K562 (cell line): Measurements from ENCODE around the gene AK4. TPM values are rescaled to one million over a fixed set of nuclear protein-coding genes. Genes with fewer than 3 reads are reported as not detected.

ENCODE experiments used
- ATAC-seq: fragments of 200-7000 bp; cut with Tn5 transposase; 3 replicates; pipeline ENCODE4 v1.9.1; 2020; ENCODE audit warnings: moderate library complexity
- BruUV-seq: library from RNA; stranded (reverse); fragments of 400-500 nt; replicated peaks from 2 replicates; lab custom pipeline; 2021; lab: Mats Ljungman, UMichigan
- CTCF ChIA-PET: fragments of 300-600 bp; formaldehyde crosslinking; extraction: SDS; loops from one replicate; lab custom pipeline; 2021; ENCODE audit warnings: low intra/inter-chr PET ratio; lab: Yijun Ruan, JAX
- POLR2A ChIA-PET: fragments of 300-600, 350-650 bp; sonication (Branson Sonifier 250); formaldehyde crosslinking; extraction: SDS; loops from one replicate; lab custom pipeline; 2021; ENCODE audit warnings: antibody characterized with exemption, inconsistent platforms; lab: Yijun Ruan, JAX
- DNase-seq, 4 experiments: peaks; one replicate each; pipeline versions ENCODE4 v3.0.0 to v3.0.0-alpha.2; 2011 to 2018; ENCODE audit warnings: low spot score in 3 of 4, mixed read lengths in 3 of 4; ENCODE audit errors: extremely low read depth in 1 of 4
- FAIRE-seq: peaks from 2 replicates; lab custom pipeline; 2011; peaks lifted over from hg19 to GRCh38; lab: Jason Lieb, UNC
- H2AFZ ChIP-seq: 2 replicates; pipeline ENCODE4 v1.6.0; 2011; ENCODE audit warnings: low read depth, low read length, control low read depth, inconsistent platforms
- H3K27ac ChIP-seq: fragments of 200-600 bp; 3 replicates; pipeline ENCODE4 v1.8.0; 2011; ENCODE audit warnings: low read depth, mild to moderate bottlenecking, control low read depth, inconsistent platforms, low read length, moderate library complexity, mixed read lengths; ENCODE audit errors: extremely low read depth
- H3K27me3 ChIP-seq, 2 experiments: fragments of 300-600 bp in 1 of 2; 2 replicates in 1 of 2; 3 replicates in 1 of 2; pipeline versions ENCODE4 v1.6.0 to v1.8.0; 2011; ENCODE audit warnings: inconsistent platforms in 2 of 2, low read length in 2 of 2, mild to moderate bottlenecking in 1 of 2, mixed read lengths in 1 of 2, moderate library complexity in 1 of 2; ENCODE audit not compliant: control insufficient read depth in 2 of 2, insufficient read depth in 2 of 2
- H3K36me3 ChIP-seq: fragments of 300-600 bp; 3 replicates; pipeline ENCODE4 v1.8.0; 2011; ENCODE audit warnings: mild to moderate bottlenecking, low read length, inconsistent platforms; ENCODE audit not compliant: control insufficient read depth, insufficient read depth
- H3K4me1 ChIP-seq, 2 experiments: fragments of 200-600 bp in 1 of 2; replicated peaks in 1 of 2; 2 replicates in 1 of 2; 3 replicates in 1 of 2; pipeline versions ENCODE4 v1.5.1 to v1.8.0; 2011; ENCODE audit warnings: inconsistent platforms in 2 of 2, low read length in 2 of 2, mild to moderate bottlenecking in 1 of 2, mixed read lengths in 1 of 2, moderate library complexity in 1 of 2; ENCODE audit not compliant: control insufficient read depth in 2 of 2, insufficient read depth in 2 of 2
- H3K4me2 ChIP-seq: 2 replicates; pipeline ENCODE4 v1.6.1; 2011; ENCODE audit warnings: low read length, control low read depth, inconsistent platforms, mixed read lengths; ENCODE audit not compliant: insufficient read depth
- H3K4me3 ChIP-seq: fragments of 200-600 bp; sonication (generic), shearing (Covaris generic); 2 replicates; pipeline ENCODE4 v1.5.1; 2016; ENCODE audit warnings: control low read depth, inconsistent platforms
- H3K79me2 ChIP-seq: fragments of 200-600 bp; 3 replicates; pipeline ENCODE4 v1.8.0; 2011; ENCODE audit warnings: low read length, inconsistent platforms; ENCODE audit not compliant: control insufficient read depth, insufficient read depth
- H3K9ac ChIP-seq, 2 experiments: 2 replicates each; pipeline versions ENCODE4 v1.6.0 to v1.6.1; 2011; ENCODE audit warnings: low read depth in 2 of 2, low read length in 2 of 2, control low read depth in 1 of 2, inconsistent platforms in 1 of 2, mild to moderate bottlenecking in 1 of 2, mixed read lengths in 1 of 2; ENCODE audit not compliant: insufficient read depth in 1 of 2
- H3K9me1 ChIP-seq: one replicate; pipeline ENCODE4 v1.6.0; 2011; ENCODE audit warnings: inconsistent platforms, mild to moderate bottlenecking, low read length, moderate library complexity; ENCODE audit not compliant: control insufficient read depth, insufficient read depth
- H3K9me3 ChIP-seq: replicated peaks from 2 replicates; pipeline ENCODE4 v1.5.1; 2011; ENCODE audit warnings: low read depth, low read length, inconsistent platforms; ENCODE audit not compliant: control insufficient read depth, insufficient read depth
- H4K20me1 ChIP-seq: replicated peaks from 2 replicates; pipeline ENCODE4 v1.6.1; 2011; ENCODE audit warnings: low read length, inconsistent platforms, mixed read lengths; ENCODE audit not compliant: control insufficient read depth, insufficient read depth
- ATF7 ChIP-seq: fragments of 450-650 bp; IDR thresholded peaks from 2 replicates; pipeline ENCODE4 v1.7.1; 2014; ENCODE audit warnings: mild to moderate bottlenecking, moderate library complexity
- FIP1L1 ChIP-seq: fragments of 200-400 bp; formaldehyde crosslinking; IDR thresholded peaks from 2 replicates; pipeline ENCODE4 v1.6.1; 2018; ENCODE audit warnings: mild to moderate bottlenecking, low read depth, low read length; ENCODE audit not compliant: poor library complexity, severe bottlenecking
- HNRNPLL ChIP-seq: fragments of 200-400 bp; formaldehyde crosslinking; IDR thresholded peaks from 2 replicates; pipeline ENCODE4 v1.6.1; 2017; ENCODE audit warnings: low read length, low read depth, mild to moderate bottlenecking; ENCODE audit not compliant: poor library complexity, severe bottlenecking
- JUNB ChIP-seq: fragments of 450-650 bp; formaldehyde crosslinking; conservative IDR thresholded peaks from 2 replicates; pipeline ENCODE4 v1.4.0; 2020; ENCODE audit warnings: mild to moderate bottlenecking
- JUND ChIP-seq, 2 experiments: IDR thresholded peaks; 2 replicates in 1 of 2; 3 replicates in 1 of 2; pipeline ENCODE4 v1.6.1; 2011; ENCODE audit warnings: borderline replicate concordance in 2 of 2, low read depth in 2 of 2, low read length in 2 of 2, improper control_type of control experiment in 1 of 2, missing biosample characterization in 1 of 2, missing genetic modification characterization in 1 of 2, missing genetic modification reagents in 1 of 2
- KHSRP ChIP-seq: fragments of 450-650 bp; IDR thresholded peaks from 2 replicates; pipeline ENCODE4 v1.6.1; 2017
- MTA2 ChIP-seq: fragments of 450-650 bp; IDR thresholded peaks from 2 replicates; pipeline ENCODE4 v1.6.1; 2016; ENCODE audit warnings: low read depth
- MYBL2 ChIP-seq, 2 experiments: fragments of 450-650 bp in 1 of 2; sonication (generic) in 1 of 2; formaldehyde crosslinking in 1 of 2; IDR thresholded peaks; 2 replicates each; pipeline versions ENCODE4 v1.6.1 to v1.8.1; 2017 to 2022; ENCODE audit warnings: borderline replicate concordance in 1 of 2, inconsistent platforms in 1 of 2, low read depth in 1 of 2, mild to moderate bottlenecking in 1 of 2, missing genetic modification reagents in 1 of 2, moderate library complexity in 1 of 2
- PHB2 ChIP-seq: fragments of 450-650 bp; IDR thresholded peaks from 2 replicates; pipeline ENCODE4 v1.6.1; 2017; ENCODE audit warnings: low read depth
- PML ChIP-seq: IDR thresholded peaks from 2 replicates; pipeline ENCODE4 v1.6.1; 2012; ENCODE audit warnings: low read length, inconsistent platforms
- PRDM10 ChIP-seq: fragments of 450-650 bp; IDR thresholded peaks from 2 replicates; pipeline ENCODE4 v1.6.1; 2018; ENCODE audit not compliant: partially characterized antibody
- RCOR1 ChIP-seq, 2 experiments: IDR thresholded peaks; 2 replicates each; pipeline ENCODE4 v1.6.1; 2012; ENCODE audit warnings: low read depth in 2 of 2, low read length in 2 of 2, borderline replicate concordance in 1 of 2, improper control_type of control experiment in 1 of 2
- SMARCA4 ChIP-seq: fragments of 450-650 bp; IDR thresholded peaks from 2 replicates; pipeline ENCODE4 v1.6.1; 2016
- STAT5A ChIP-seq: IDR thresholded peaks from 2 replicates; pipeline ENCODE4 v1.6.1; 2012; ENCODE audit warnings: low read length, inconsistent platforms, borderline replicate concordance
- TAF9B ChIP-seq: fragments of 450-650 bp; IDR thresholded peaks from 2 replicates; pipeline ENCODE4 v1.6.1; 2018; ENCODE audit warnings: mild to moderate bottlenecking; ENCODE audit not compliant: partially characterized antibody
- TGIF2 ChIP-seq: sonication (generic); formaldehyde crosslinking; IDR thresholded peaks from 2 replicates; pipeline ENCODE4 v1.8.1; 2022; ENCODE audit warnings: mild to moderate bottlenecking, missing genetic modification reagents, moderate library complexity
- ZNF512 ChIP-seq: IDR thresholded peaks from 2 replicates; pipeline ENCODE4 v1.6.1; 2016; ENCODE audit warnings: missing genetic modification characterization, missing compliant biosample characterization
- ZNF717 ChIP-seq: fragments of 250-450 bp; sonication (Bioruptor Pico); IDR thresholded peaks from 2 replicates; pipeline ENCODE4 v1.5.0; 2021
- WGBS: fragments of 100-300 bp; shearing (Covaris generic); methylation state at CpG from one replicate; pipeline ENCODE4 v1.1.6; 2016; ENCODE audit warnings: low coverage, mixed read lengths; ENCODE audit not compliant: insufficient coverage; ENCODE audit errors: missing lambda C conversion rate; 5-methylcytosine and 5-hydroxymethylcytosine counted together
- in situ Hi-C: fragments of 300-500 bp; cut with MboI; formaldehyde crosslinking; loops from 4 replicates; pipeline ENCODE4 v1.15.0; 2018; ENCODE audit warnings: inconsistent platforms, mixed read lengths
- intact Hi-C: fragments of 100-400 bp; cut with micrococcal nuclease; formaldehyde crosslinking; loops from 2 replicates; pipeline ENCODE4 v1.14.2; 2022
- polyA plus RNA-seq, 8 experiments: library from polyadenylated mRNA; depleted of rRNA in 4 of 8; stranded (reverse) in 5 of 8; unstranded in 3 of 8; fragments of >200 nt; fragmentation: Nextera tagmentation in 2 of 8; fragmentation: Illumina TruSeq in 1 of 8; extraction: Ambion mirVana in 2 of 8; extraction: Trizol in 1 of 8; gene quantifications; 2 replicates each; pipeline versions ENCODE4 v1.2.1 to v1.2.3, GENCODE V29; 2011 to 2014; ENCODE audit warnings: inconsistent platforms in 1 of 8, missing spikeins in 1 of 8
- total RNA-seq, 7 experiments: library from RNA; depleted of rRNA in 6 of 7; stranded (reverse); fragments of >200 nt in 6 of 7; fragmentation: Illumina TruSeq in 2 of 7; extraction: Trizol in 2 of 7; gene quantifications; 2 replicates each; pipeline versions ENCODE4 v1.2.1 to v1.2.3, GENCODE V29; 2011 to 2021; ENCODE audit warnings: low replicate concordance in 1 of 7

The AK4 gene
- total and polyA plus RNA-seq, 9 of the 15 experiments (the other 6 are each of a cell fraction or from before 2014, with no cell fraction given): 10.4 to 96.6 (median 21.5) TPM

- BruUV-seq: no TSS peak
- Histone ChIP-seq H3K27ac (peak overlapping the region; percentile 74), H3K9ac (peak overlapping the region in 1 of 2 experiments; percentile 43; a peak in 1 of 4 replicates), H2AFZ (peak overlapping the region; percentile 75), H3K79me2 (0 out of 3 replicates have a peak, but pooled peaks cover 4% of the 10 kb centered on the region), H3K4me1 (peaks cover 24 to 45% of the 10 kb centered on the region in 2 experiments), H3K4me3 (no peak overlapping the region), H3K9me1 (no peaks in the 10 kb centered on the region), H4K20me1 (no peaks in the 10 kb centered on the region), H3K4me2 (peak overlapping the region; percentile 53), H3K27me3 (no peaks in the 10 kb centered on the region), H3K9me3 (no peaks in the 10 kb centered on the region), H3K36me3 (peaks cover 23% of the 10 kb centered on the region; the same call in 2 of the 3 replicates)
- intact Hi-C loops: no loop called here
- in situ Hi-C loops: loop anchor here (25.0 kb wide), 1 partner anchor 713 kb away; no protein-coding TSS in a partner anchor
- 0% methylated on average over 6 of the region's 6 CpGs for WGBS
- ChIA-PET CTCF (no interaction called here), POLR2A (interaction anchor here (1.7 kb wide), 1 partner anchor 9 kb away, joined by 4 read pairs; no protein-coding TSS in a partner anchor)
- ATAC-seq: peak; percentile 71
- peak in 3 of 4 experiments; percentile 28 to 77 (median 53) for DNase-seq
- peak; percentile 73 for FAIRE-seq
- TF ChIP-seq MTA2: 0 out of 2 replicates have a peak, but pooled peaks have one; percentile 27
- no peak for TF ChIP-seq HNRNPLL
- peak; percentile 83 for TF ChIP-seq KHSRP
- peak; percentile 41; the same call in 1 of the 2 replicates for TF ChIP-seq PML
- no peak for TF ChIP-seq ZNF512 (tag)
- TF ChIP-seq FIP1L1: no peak
- TF ChIP-seq TAF9B: peak; percentile 17
- TF ChIP-seq ATF7: peak; percentile 97
- peak; percentile 72 for TF ChIP-seq PRDM10
- TF ChIP-seq MYBL2 (IDR thresholded peaks at IDR 0.05; ENCODE audit: low read depth): peak; percentile 43; the same call in 1 of the 2 replicates
- no peak for TF ChIP-seq MYBL2 (CRISPR knock-in tag; IDR thresholded peaks at IDR 0.05; ENCODE audit: borderline replicate concordance)
- peak; percentile 80 for TF ChIP-seq JUND (IDR thresholded peaks at IDR 0.05; ENCODE audit: borderline replicate concordance, low read depth, low read length)
- peak; percentile 82 for TF ChIP-seq JUND (tag; IDR thresholded peaks at IDR 0.05; ENCODE audit: borderline replicate concordance, low read depth, low read length)
- no peak for TF ChIP-seq ZNF717
- TF ChIP-seq RCOR1 (IDR thresholded peaks at IDR 0.05; ENCODE audit: borderline replicate concordance in 1 of 2, low read depth in 2 of 2, low read length in 2 of 2): peak in 1 of 2 experiments; percentile 66; a peak in 2 of 4 replicates
- no peak for TF ChIP-seq PHB2
- TF ChIP-seq TGIF2 (CRISPR knock-in tag): no peak
- peak; percentile 42; the same call in 1 of the 2 replicates for TF ChIP-seq STAT5A
- TF ChIP-seq SMARCA4: peak; percentile 55
- 0 out of 2 replicates have a peak, but pooled peaks have one; percentile 33 for TF ChIP-seq JUNB (CRISPR knock-in tag)
These were observed 76.7 kb downstream of the AK4 start for GRCh38 chr1:65224681-65225091.
